Osteoblast (primary cell): ENCODE measurements around the gene YTHDC1. TPM values are rescaled to one million over a fixed set of nuclear protein-coding genes. Genes with fewer than 3 reads are reported as not detected.

Experiments
- DNase-seq: peaks from one replicate; pipeline ENCODE4 v3.0.0; 2011; ENCODE audit warnings: low spot score, mixed read lengths; ENCODE audit not compliant: insufficient read length; ENCODE audit errors: missing footprints
- H2AFZ ChIP-seq: 2 replicates; pipeline ENCODE4 v1.6.0; 2011; ENCODE audit warnings: mild to moderate bottlenecking, low read length
- H3K27ac ChIP-seq: 2 replicates; pipeline ENCODE4 v1.5.1; 2011; ENCODE audit warnings: mild to moderate bottlenecking, low read depth, low read length, moderate library complexity
- H3K27me3 ChIP-seq: 2 replicates; pipeline ENCODE4 v1.6.0; 2012; ENCODE audit warnings: mild to moderate bottlenecking, control low read depth, inconsistent platforms, low read length, moderate library complexity; ENCODE audit not compliant: insufficient read depth
- H3K36me3 ChIP-seq: 2 replicates; pipeline ENCODE4 v1.5.1; 2011; ENCODE audit warnings: mild to moderate bottlenecking, low read length, control low read depth, moderate library complexity; ENCODE audit not compliant: insufficient read depth
- H3K4me1 ChIP-seq: 2 replicates; pipeline ENCODE4 v1.5.1; 2011; ENCODE audit warnings: mild to moderate bottlenecking, low read length, control low read depth, moderate library complexity; ENCODE audit not compliant: insufficient read depth
- H3K4me2 ChIP-seq: 2 replicates; pipeline ENCODE4 v1.6.0; 2011; ENCODE audit warnings: mild to moderate bottlenecking, low read length; ENCODE audit not compliant: insufficient read depth
- H3K4me3 ChIP-seq: fragments of 200-600 bp; sonication (generic); 3 replicates; pipeline ENCODE4 v1.5.1; 2012; ENCODE audit warnings: mild to moderate bottlenecking, low read length, inconsistent platforms; ENCODE audit not compliant: insufficient read depth
- H3K79me2 ChIP-seq: 2 replicates; pipeline ENCODE4 v1.6.0; 2012; ENCODE audit warnings: mild to moderate bottlenecking, low read length, control low read depth, inconsistent platforms; ENCODE audit not compliant: insufficient read depth
- H3K9me3 ChIP-seq: 2 replicates; pipeline ENCODE4 v1.5.1; 2011; ENCODE audit warnings: low read depth, low read length, control low read depth
- H4K20me1 ChIP-seq: 2 replicates; pipeline ENCODE4 v1.6.0; 2012; ENCODE audit warnings: mild to moderate bottlenecking, low read length, control low read depth; ENCODE audit not compliant: insufficient read depth
- CTCF ChIP-seq: IDR thresholded peaks from 2 replicates; pipeline ENCODE4 v1.5.1; 2011; ENCODE audit warnings: mild to moderate bottlenecking, low read depth, low read length, moderate library complexity; ENCODE audit errors: extremely low read depth
- total RNA-seq: library from RNA; depleted of rRNA; stranded (reverse); fragments of >200 nt; gene quantifications from 2 replicates; pipeline ENCODE4 v1.2.3, GENCODE V29; 2012

YTHDC1 gene
- total RNA-seq, 1 donor, result 40.2 TPM

GRCh38 chr4:68372588-68372987 lies 22.7 kb upstream of the YTHDC1 start:
- Histone ChIP-seq H3K27ac (no peak overlapping the region), H3K79me2 (no peaks in the 10 kb centered on the region), H4K20me1 (no peaks in the 10 kb centered on the region), H3K4me3 (no peak overlapping the region), H3K4me2 (peak overlapping the region; percentile 72), H3K4me1 (peaks cover 36% of the 10 kb centered on the region), H2AFZ (peak overlapping the region; percentile 3), H3K36me3 (no peaks in the 10 kb centered on the region), H3K27me3 (no peaks in the 10 kb centered on the region), H3K9me3 (no peaks in the 10 kb centered on the region)
- DNase-seq, result no peak
- no peak for TF ChIP-seq CTCF

- Histone ChIP-seq H3K4me1 (peaks cover 42% of the 10 kb centered on the region), H3K9me3 (no peaks in the 10 kb centered on the region), H3K36me3 (no peaks in the 10 kb centered on the region), H3K79me2 (no peaks in the 10 kb centered on the region), H3K27me3 (no peaks in the 10 kb centered on the region), H2AFZ (no peak overlapping the region), H3K4me2 (peak overlapping the region; percentile 54), H3K4me3 (peak overlapping the region; percentile 2), H3K27ac (peak overlapping the region; percentile 84), H4K20me1 (no peaks in the 10 kb centered on the region)
- DNase-seq, result no peak
- no peak for TF ChIP-seq CTCF
Observed at GRCh38 chr4:68369142-68369805, 19.4 kb upstream of the YTHDC1 start.

- no peaks in the 10 kb centered on the region for H3K27me3 ChIP-seq
- no peak overlapping the region for H2AFZ ChIP-seq
- DNase-seq, result no peak
- H3K36me3 ChIP-seq, result no peaks in the 10 kb centered on the region
- peaks cover 39% of the 10 kb centered on the region for H3K4me1 ChIP-seq
- TF ChIP-seq CTCF, result no peak
- H4K20me1 ChIP-seq, result no peaks in the 10 kb centered on the region
- H3K4me3 ChIP-seq, result peak overlapping the region; percentile 8
- peak overlapping the region; percentile 54 for H3K4me2 ChIP-seq
- H3K9me3 ChIP-seq, result no peaks in the 10 kb centered on the region
- peak overlapping the region; percentile 84 for H3K27ac ChIP-seq
- H3K79me2 ChIP-seq, result no peaks in the 10 kb centered on the region
Observed at GRCh38 chr4:68368691-68369131, 18.8 kb upstream of the YTHDC1 start.

- Histone ChIP-seq H3K27me3 (no peaks in the 10 kb centered on the region), H3K36me3 (no peaks in the 10 kb centered on the region), H3K4me1 (peaks cover 31% of the 10 kb centered on the region), H2AFZ (no peak overlapping the region), H3K79me2 (no peaks in the 10 kb centered on the region), H3K9me3 (no peaks in the 10 kb centered on the region), H4K20me1 (no peaks in the 10 kb centered on the region), H3K4me2 (peak overlapping the region; percentile 54), H3K27ac (peak overlapping the region; percentile 84), H3K4me3 (no peak overlapping the region)
- DNase-seq, result no peak
- no peak for TF ChIP-seq CTCF
Observed at GRCh38 chr4:68367835-68368234, 17.9 kb upstream of the YTHDC1 start.
